Stimulated activated CD4-positive, alpha-beta T cell treated with anti-CD3 and anti-CD28 coated beads, Interleukin-15, amount 100 ng/mL, for 1 hour (primary cell): Measurements from ENCODE around the gene COLEC12.
"Not testable (repeated sequence)": the region's sequence is repeated elsewhere in the genome, so short reads cannot be mapped to it uniquely, and the experiment has no call there.

Experiments
- DNase-seq, 2 donors: peaks; one replicate each; pipeline ENCODE4 v3.0.0-alpha.2; 2020; ENCODE audit warnings: low read depth in 1 of 2, low spot score in 1 of 2

Gene COLEC12

DNA sequence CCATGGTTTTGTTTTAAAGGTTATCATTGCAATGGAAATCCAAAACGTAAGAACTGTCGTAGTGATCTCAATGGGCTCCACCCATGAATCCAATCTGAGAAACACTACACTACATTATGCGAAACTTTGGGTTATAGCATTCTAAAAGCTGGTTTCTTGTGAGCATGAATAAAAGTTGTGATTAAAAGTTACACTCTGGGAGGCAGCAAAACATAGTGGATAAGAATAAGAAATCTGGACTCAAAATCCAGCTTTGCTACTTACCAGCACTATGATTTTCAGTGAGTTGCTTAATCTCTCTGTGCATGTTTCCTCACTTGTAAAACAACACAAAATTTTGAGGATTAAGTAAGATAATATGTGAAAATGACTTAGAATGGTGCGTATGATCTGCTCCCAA lies 207.0 kb downstream of the COLEC12 start:
- no peak for DNase-seq

DNA sequence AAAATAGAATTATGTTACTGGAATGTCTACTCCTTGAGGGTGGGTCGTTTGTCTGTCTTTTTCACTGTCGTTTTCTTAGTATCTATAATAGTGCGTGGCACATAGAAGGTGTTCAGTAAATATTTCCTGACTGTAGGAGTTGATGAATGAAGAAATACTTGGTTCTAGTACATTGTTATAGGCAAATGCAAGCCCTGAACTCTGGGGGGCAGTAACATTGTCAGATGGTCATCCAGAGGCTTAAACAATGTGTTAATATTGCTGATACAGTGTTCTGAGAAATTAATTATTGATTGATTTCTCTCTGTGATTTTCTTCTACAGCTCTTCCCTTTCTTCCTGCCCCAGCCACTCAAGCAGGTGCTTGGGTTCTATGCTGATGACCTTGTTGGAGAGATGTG lies 208.2 kb downstream of the COLEC12 start:
- no peak for DNase-seq

DNA sequence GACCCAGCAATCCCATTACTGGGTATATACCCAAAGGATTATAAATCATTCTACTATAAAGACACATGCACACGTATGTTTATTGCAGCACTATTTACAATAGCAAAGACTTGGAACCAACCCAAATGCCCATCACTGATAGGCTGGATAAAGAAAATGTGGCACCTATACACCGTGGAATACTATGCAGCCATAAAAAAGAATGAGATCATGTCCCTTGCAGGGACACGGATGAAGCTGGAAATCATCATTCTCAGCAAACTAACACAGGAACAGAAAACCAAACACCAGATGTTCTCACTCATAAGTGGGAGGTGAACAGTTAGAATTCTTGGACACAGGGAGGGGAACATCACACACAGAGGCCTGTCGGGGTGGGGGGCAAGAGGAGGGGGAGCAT lies 210.5 kb downstream of the COLEC12 start:
- not testable (repeated sequence) for DNase-seq

DNA sequence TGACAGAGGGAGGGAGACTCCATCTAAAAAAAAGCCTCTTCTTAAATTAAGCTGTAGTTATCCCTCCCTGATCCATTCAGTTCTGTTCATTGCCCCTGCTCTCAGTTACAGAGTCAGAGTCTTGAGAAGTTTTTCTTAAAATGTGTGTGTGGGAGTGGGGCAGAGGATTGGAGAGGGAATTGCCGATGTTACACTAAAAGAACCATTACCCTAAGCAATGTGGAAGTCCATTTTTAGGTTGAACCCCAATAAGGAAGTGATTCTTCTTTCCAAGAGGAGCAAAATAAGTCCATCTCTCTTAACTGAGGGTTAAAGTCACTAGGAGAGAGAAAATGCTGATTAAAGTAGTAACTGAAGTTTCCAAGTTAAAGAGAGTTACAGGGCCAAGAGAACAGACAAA lies 211.5 kb downstream of the COLEC12 start:
- DNase-seq, result no peak

DNA sequence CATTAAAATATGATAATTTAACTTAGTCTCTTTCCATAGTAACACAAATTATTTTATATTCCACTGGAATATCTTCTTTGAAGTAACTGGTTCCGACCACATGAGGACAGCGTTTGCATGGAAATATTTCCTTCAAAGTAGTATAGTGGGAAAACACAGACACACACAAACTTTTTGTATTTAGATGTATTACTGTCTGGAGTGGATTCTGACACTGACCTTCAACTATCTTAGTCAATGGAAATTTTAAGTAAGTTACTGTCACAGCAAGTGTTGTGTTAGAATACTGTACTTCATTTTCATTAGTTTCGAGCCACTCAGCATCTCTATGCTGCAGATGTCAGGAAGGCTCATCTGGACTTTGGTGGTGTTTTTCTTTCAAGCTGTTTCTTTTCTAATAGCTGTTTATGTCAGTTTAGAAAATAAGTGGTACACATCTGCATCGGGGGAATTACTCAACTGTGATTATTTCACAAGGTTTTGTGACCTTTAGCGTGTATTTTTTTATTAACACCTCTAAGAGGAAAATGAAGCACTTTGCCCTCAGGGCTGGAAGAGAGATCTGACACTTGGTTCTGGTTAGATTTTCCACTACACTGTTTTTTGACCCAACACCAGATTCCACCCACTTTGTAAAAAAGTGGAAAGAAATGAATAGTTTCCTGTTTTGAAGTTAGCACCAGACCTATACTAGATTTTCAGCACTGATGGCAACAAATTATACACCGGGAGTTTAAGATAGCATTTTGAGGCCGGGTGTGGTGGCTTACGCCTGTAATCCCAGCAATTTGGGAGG lies 213.8 kb downstream of the COLEC12 start:
- DNase-seq, result no peak

DNA sequence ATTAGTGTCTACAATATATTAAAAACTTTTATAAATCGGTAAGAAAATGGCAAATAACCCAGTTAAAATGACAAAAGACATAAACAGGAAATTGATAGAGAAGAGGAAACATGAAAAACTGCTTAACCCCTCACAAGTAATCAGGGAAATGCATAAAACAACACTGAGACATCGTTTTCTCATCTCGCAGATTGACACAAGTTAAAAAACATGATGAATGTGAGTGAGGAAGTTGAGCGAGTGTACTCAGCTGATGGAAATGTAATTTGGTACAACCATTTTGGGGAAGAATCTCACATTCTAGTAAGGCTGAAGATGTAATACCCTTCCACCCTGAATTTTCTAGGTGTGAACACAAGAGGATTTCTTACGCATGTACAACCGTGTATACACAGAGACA lies 214.7 kb downstream of the COLEC12 start:
- no peak for DNase-seq

DNA sequence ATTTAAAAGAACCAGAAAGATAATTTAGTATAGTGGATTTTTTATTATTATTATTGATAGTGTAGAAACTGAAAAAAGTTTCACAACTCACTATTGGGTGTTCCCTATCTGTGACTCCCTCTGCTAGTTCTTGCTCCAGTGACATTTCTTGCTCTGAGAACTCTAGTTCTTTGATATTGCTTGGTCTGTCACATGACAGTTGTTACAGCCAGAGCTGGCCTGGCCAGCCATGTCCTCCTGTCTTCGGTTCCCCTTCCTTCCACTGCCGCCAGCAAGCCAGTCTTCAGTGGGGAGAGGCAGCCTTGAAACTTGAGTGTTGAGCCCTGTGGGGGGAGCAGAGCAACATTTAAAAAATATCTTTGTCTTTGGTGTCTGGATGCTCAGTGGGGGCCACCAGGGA lies 225.0 kb downstream of the COLEC12 start:
- DNase-seq, result no peak

DNA sequence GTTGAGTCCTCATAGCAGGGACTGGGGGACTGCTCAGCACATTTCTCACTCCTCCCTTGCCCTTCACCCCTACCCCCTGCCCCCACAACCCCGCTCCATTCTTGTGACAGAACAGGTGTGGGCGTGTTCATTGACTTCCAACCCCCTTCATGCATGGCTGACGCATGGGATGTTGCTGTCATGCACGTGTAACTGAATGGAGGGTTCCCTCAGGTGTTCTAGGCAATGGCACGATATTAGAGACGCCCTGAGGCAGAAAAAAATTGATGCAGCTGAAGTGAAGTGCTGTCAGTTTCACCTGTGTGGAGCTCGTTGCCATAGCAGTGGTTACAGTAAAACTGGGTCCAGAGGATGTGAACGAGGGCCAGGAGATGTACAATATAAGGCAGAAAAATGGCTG lies 226.2 kb downstream of the COLEC12 start:
- DNase-seq, result no peak

DNA sequence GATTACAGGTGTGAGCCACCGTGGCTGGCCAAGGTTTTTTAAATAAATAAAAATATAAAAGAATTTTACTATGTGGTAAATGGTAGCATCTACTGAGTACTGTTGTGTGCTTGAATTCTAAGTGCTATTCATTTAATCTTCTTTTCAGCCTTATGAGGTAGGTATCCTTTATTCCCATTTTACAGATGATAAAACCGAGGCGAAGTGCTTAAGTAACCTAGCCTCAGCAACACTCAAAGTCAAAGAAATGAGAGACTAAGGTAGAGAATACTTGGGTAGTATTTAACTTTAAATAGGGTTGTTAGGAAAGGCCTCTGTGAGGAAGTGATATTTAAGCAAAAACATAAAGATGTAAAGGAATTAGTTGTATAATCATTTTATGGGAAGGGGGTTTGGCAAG lies 227.0 kb downstream of the COLEC12 start:
- DNase-seq, result no peak

DNA sequence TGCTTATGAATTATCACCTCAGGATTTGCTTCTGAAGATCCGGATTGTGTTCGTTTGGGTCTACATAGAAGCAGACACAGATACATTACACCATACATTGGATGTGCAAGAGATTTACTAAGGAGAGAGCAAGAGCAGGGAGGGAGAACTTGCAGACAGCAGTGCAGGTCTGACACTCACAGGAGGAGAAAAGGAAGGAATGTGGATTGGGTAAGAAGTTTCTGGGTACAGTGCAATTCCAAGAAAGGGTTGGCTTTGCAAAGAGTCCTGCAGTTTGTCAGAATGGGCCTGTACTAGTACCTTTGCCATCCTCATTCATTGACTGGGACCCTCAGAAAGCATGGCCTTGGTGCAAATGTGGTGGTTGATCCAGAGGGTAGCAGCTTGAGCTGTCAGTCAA lies 227.9 kb downstream of the COLEC12 start:
- DNase-seq, result no peak

DNA sequence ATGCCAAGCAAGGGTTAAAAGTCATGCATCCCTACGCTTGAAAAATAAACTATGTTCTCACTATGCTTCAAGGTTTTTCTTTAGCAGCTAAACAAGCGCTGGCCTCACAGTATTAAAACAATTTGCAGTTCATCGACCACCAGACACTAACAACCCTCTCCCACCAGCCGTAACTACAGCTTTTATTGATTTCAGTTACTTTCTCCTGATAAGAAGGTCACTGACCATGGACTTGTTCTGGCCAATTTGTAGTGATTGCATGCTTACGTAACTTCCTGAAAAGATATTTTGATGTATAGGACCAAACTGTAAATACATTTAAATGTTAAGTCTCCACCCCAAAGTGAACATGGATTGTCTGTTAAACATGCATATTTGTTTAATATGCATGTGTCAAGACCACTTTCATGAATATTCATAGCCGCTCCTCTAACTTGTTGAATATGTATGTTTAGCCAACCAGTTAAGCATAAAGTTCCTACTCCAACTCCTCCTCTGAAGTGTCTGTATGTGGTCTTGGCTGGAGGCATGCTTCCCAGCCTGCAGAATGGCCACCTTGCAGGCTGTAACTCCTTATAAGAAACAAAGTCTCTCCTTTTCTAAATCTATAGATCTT lies 230.9 kb downstream of the COLEC12 start:
- no peak for DNase-seq

DNA sequence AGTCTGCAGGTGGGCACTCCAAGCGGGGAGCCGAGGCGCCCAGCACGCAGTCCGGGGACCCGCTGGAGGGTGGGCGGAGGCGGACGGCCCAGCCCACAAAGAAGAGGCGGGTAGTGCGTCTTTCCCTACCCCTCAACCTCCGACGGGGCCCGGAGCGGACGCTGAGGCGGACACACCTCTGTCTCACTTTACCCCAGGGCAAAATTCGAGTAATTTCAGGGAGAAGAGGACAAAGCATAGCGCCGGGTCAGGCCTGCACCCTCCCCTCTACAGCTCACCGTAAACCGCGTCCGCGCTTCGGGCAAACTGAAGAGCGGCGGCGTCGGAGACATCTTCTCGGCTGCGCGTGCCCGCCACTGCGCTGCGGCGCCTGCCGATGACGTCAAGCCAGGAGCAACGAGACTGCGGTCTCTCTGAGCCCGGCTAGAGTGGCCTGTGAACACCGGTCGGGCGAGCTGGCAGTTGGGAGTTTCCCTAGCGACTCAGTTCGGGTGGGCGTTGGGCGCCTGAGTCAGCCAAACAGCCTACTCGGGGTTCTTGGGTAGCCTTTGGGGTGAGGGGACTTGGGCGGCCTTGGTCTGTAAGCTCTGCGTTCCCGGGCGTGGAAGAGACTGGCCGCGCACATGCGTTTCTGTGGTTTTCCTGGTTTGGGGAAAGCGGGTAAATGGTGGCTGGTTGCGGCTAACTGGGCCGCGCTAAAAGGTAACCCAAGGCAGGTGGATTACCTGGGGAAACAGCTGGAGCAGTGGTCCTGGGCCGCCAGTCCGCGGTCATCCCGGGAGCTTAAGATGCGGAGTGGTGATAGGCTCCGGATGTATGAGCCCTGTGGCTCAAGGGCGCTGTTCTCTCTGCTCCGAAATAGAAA lies 232.6 kb downstream of the COLEC12 start, which contains the start of gene THOC1:
TSS of gene THOC1 (minus strand) at position 360 of the 865 bp plus-strand sequence. CDS start at position 332, 28 bp downstream.
- peak; percentile 81 to 92 for DNase-seq

DNA sequence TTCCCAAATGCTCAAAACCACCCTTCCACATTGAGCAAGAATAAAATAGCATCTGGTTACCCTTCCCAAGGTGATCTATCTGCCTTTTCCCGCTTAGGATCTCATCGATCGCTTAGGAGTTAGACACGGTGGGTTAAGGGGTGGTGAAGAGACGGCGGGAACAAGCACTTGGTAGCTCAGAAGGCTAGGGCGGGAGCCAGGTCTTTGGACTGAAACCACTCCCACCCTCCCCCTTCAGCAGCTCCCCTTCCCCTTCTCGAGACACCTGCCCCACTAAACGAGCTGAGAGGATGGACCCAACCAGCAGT lies 233.2 kb downstream of the COLEC12 start:
- no peak for DNase-seq
